Stomach smooth muscle (tissue), 2 donors: ENCODE measurements around the gene CD2AP.

ENCODE experiments used
- H3K27ac ChIP-seq: one replicate; pipeline ENCODE4 v1.7.0; 2013; ENCODE audit warnings: mild to moderate bottlenecking, low read length, inconsistent platforms
- H3K27me3 ChIP-seq, 2 donors: one replicate each; pipeline ENCODE4 v1.7.0; 2013; ENCODE audit warnings: low read length in 2 of 2; ENCODE audit not compliant: insufficient read depth in 2 of 2, control insufficient read depth in 1 of 2
- H3K36me3 ChIP-seq, 2 donors: one replicate each; pipeline ENCODE4 v1.7.0; 2013; ENCODE audit warnings: low read length in 2 of 2; ENCODE audit not compliant: control insufficient read depth in 2 of 2, insufficient read depth in 2 of 2
- H3K4me1 ChIP-seq: one replicate; pipeline ENCODE4 v1.7.0; 2013; ENCODE audit warnings: low read length; ENCODE audit not compliant: control insufficient read depth, insufficient read depth
- H3K4me3 ChIP-seq, 2 donors: one replicate each; pipeline ENCODE4 v1.7.0; 2013; ENCODE audit warnings: low read length in 2 of 2
- H3K9ac ChIP-seq, 2 donors: one replicate each; pipeline ENCODE4 v1.7.0; 2013; ENCODE audit warnings: low read length in 2 of 2, mild to moderate bottlenecking in 1 of 2
- H3K9me3 ChIP-seq, 2 donors: one replicate each; pipeline ENCODE4 v1.7.0; 2013; ENCODE audit warnings: low read length in 2 of 2; ENCODE audit not compliant: control insufficient read depth in 2 of 2
- donor health status: healthy.
- donor health status: Pancreatic carcinoma.

Gene CD2AP

DNA sequence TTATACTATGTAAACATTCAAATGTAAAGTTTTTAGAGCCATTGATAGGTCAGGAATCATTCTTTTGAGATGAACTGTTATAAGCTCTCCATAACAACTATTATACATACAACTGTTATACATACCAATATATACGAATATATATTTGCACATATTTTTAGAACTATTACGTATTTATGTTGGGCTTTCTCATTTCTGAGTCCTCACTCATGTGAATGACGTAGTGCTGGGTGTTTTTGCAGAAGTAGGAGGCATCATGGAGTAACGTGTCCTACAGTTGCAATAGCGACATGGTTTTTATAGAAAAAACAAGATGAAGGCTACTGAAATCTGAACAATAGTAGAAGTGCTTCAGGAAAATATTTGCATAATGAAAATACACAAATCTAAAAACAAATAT lies 184.4 kb downstream of the CD2AP start:
- peaks cover 0 to 3% of the 10 kb centered on the region in 2 donors for H3K27me3 ChIP-seq
- H3K9me3 ChIP-seq, result no peaks in the 10 kb centered on the region
- no peak overlapping the region for H3K4me3 ChIP-seq
- H3K27ac ChIP-seq, result no peak overlapping the region
- H3K36me3 ChIP-seq, result no peaks in the 10 kb centered on the region
- H3K9ac ChIP-seq, result no peak overlapping the region
- no peaks in the 10 kb centered on the region for H3K4me1 ChIP-seq

GRCh38 chr6:47663462-47664216 lies 186.1 kb downstream of the CD2AP start:
- H3K9ac ChIP-seq, result no peak overlapping the region
- H3K4me1 ChIP-seq, result no peaks in the 10 kb centered on the region
- no peak overlapping the region for H3K4me3 ChIP-seq
- peaks cover 0 to 3% of the 10 kb centered on the region in 2 donors for H3K27me3 ChIP-seq
- no peak overlapping the region for H3K27ac ChIP-seq
- no peaks in the 10 kb centered on the region for H3K36me3 ChIP-seq
- H3K9me3 ChIP-seq, result no peaks in the 10 kb centered on the region

GRCh38 chr6:47665112-47665511 lies 187.5 kb downstream of the CD2AP start:
- H3K4me1 ChIP-seq, result no peaks in the 10 kb centered on the region

GRCh38 chr6:47669684-47670513 lies 192.3 kb downstream of the CD2AP start:
- Histone ChIP-seq H3K9me3 (no peaks in the 10 kb centered on the region), H3K9ac (no peak overlapping the region), H3K27ac (no peak overlapping the region), H3K36me3 (no peaks in the 10 kb centered on the region), H3K4me3 (no peak overlapping the region), H3K27me3 (peaks cover 0 to 3% of the 10 kb centered on the region in 2 donors), H3K4me1 (no peaks in the 10 kb centered on the region)

More at GRCh38 chr6:47665112-47665511, 187.5 kb downstream of the CD2AP start:
- H3K27me3 ChIP-seq, result peaks cover 0 to 3% of the 10 kb centered on the region in 2 donors
- H3K27ac ChIP-seq, result no peak overlapping the region
- no peak overlapping the region for H3K9ac ChIP-seq
- H3K9me3 ChIP-seq, result no peaks in the 10 kb centered on the region
- no peak overlapping the region for H3K4me3 ChIP-seq
- H3K36me3 ChIP-seq, result no peaks in the 10 kb centered on the region

- no peaks in the 10 kb centered on the region for H3K9me3 ChIP-seq
- no peak overlapping the region for H3K9ac ChIP-seq
- no peaks in the 10 kb centered on the region for H3K36me3 ChIP-seq
- no peak overlapping the region for H3K4me3 ChIP-seq
- peaks cover 0 to 3% of the 10 kb centered on the region in 2 donors for H3K27me3 ChIP-seq
- H3K27ac ChIP-seq, result no peak overlapping the region
- no peaks in the 10 kb centered on the region for H3K4me1 ChIP-seq
Observed at GRCh38 chr6:47670851-47671250, 193.3 kb downstream of the CD2AP start.

DNA sequence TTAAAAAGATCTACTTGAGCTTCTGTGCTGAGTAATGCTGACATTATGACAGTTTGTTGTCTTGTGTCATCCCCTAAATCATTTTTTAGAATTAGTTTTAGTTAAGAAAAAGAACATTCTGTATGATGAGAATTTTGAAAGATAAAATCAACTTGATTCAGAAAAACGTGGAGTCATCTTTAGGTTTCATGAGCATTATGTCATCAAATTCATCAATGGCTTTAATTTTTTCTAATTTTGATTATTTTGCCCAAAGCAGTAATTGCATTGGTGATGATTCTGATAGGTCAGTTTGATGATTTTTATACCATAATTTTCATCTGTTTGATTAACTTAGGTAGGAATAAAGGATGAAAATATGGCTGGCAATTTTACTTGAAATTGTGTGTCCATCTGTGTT lies 194.2 kb downstream of the CD2AP start:
- Histone ChIP-seq H3K9ac (no peak overlapping the region), H3K27ac (no peak overlapping the region), H3K4me3 (no peak overlapping the region), H3K36me3 (no peaks in the 10 kb centered on the region), H3K27me3 (peaks cover 0 to under 1% of the 10 kb centered on the region in 2 donors), H3K9me3 (no peaks in the 10 kb centered on the region), H3K4me1 (no peaks in the 10 kb centered on the region)

DNA sequence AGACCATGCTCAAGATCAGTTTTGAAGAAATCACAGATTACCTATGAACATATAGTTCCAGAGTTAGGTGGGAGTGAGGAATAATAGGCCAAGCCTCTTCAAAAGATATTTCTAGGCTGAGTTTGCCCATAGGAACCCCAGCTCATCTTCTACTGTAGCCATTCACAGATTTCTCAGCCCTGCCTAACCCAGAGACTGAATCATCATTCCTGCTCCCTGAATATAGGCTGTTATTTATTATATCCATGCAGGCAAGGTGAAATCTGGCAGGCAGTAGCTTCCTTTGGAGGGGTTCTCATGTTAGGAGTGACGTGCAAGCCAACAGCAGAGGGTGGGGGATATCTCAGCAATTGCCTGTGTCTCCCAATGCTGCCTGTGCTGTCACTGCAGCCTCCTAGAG lies 195.2 kb downstream of the CD2AP start:
- Histone ChIP-seq H3K9ac (no peak overlapping the region), H3K36me3 (no peaks in the 10 kb centered on the region), H3K4me1 (no peaks in the 10 kb centered on the region), H3K27me3 (no peaks in the 10 kb centered on the region), H3K4me3 (no peak overlapping the region), H3K27ac (no peak overlapping the region), H3K9me3 (no peaks in the 10 kb centered on the region)

DNA sequence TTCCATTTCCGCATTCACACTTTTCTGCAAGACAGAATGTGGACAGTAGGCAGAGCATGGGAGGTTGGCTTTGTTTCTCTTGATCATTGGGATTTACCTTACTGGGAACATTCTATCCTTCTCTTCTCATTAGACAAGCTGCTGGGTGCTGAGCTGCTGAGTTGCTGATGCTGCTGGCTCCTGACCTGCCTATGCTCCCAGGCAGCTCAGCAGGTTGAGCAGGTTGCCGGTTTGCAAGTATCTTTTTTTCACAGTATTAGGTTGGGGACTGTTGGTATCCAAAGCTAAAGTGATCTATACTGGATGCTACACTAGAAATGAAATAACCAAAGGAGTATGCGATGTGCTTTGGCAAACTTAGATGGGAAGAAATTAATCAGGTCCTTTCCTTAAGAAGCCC lies 197.1 kb downstream of the CD2AP start:
- no peak overlapping the region for H3K27ac ChIP-seq
- H3K27me3 ChIP-seq, result no peaks in the 10 kb centered on the region
- H3K36me3 ChIP-seq, result no peaks in the 10 kb centered on the region
- H3K4me3 ChIP-seq, result no peak overlapping the region
- H3K9me3 ChIP-seq, result no peaks in the 10 kb centered on the region
- H3K9ac ChIP-seq, result no peak overlapping the region
- no peaks in the 10 kb centered on the region for H3K4me1 ChIP-seq
